Fibroblast of skin of left quadriceps (primary cell): Measurements from ENCODE around the gene B4GALNT1.
"Not testable (repeated sequence)": the region's sequence is repeated elsewhere in the genome, so short reads cannot be mapped to it uniquely, and the experiment has no call there.

Experiments used
- DNase-seq, 2 experiments: peaks; one replicate each; pipeline ENCODE4 v3.0.0-alpha.2; 2013; ENCODE audit warnings: low read depth in 2 of 2

Gene B4GALNT1

GRCh38 chr12:57637364-57637763 is 4.4 kb upstream of the B4GALNT1 start:
- no peak for DNase-seq

DNA sequence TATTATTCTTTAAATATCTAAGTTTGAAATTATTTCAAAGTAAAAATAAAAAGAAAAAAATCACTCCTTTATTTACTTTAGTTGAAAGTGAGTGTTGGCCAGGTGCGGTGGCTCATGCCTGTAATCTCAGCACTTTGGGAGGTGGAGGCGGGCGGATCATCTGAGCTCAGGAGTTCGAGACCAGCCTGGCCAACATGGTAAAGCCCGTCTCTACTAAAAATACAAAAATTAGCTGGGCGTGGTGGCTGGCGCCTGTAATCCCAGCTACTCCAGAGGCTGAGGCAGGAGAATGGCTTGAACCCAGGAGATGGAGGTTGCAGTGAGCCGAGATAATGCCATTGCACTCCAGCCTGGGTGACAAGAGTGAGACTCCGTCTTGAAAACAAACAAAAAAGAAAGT is 3.7 kb upstream of the B4GALNT1 start:
- not testable (repeated sequence) for DNase-seq

GRCh38 chr12:57632073-57632957 is 686 bp downstream of the B4GALNT1 start:
- DNase-seq = no peak

DNA sequence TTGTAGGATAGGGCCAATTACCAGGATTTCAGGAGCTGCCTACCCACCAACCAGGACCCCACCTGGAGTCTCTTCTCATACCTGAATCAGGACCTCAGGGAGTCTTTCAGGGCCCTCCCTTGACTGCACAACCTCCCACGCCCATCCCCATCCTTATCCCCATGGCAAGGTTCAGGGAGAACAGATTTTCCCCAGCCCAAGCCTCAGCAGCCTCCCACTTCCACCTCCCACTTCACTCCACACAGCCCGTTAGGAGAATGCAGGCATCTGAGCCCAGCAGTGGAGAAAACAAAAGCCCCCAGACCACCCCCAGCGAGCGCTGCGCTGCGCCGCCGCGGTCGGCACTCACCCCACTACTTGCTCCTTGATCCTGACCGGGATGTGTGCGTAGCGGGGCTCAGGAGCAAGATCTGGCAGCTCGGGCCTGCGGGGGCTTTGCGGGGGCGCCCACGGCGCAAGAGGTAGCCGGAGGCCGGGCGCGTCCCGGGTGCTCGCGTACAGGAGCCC is 1.4 kb downstream of the B4GALNT1 start:
- DNase-seq = no peak

DNA sequence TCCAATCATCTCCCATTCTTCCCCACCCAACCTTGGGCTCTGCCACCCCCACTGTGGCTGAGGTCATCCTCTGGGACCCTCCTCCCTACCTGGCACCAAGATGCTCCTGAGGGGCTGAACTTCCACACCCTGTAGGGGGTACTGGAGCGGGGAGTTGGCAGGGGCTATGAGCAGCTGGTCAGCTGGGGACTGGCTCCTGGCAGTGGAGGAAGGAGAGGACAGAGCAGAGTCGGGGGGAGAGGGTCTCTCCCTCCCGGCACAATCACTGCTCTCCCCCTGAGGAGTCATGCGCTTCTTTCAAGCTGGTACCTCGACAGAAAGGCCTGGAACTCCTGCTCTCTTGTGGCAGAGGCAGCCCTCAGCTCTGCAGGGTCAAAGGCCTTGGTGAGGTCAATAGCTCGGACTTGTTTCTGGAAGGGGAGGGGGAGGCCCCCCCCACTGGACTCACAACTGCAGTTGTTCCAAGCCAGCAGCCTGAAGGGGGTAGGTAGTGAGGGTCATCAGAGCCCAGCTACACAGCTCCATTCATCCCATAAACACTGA is 2.0 kb downstream of the B4GALNT1 start:
- no peak for DNase-seq

GRCh38 chr12:57629897-57630471 is 3.0 kb downstream of the B4GALNT1 start:
- DNase-seq = no peak

DNA sequence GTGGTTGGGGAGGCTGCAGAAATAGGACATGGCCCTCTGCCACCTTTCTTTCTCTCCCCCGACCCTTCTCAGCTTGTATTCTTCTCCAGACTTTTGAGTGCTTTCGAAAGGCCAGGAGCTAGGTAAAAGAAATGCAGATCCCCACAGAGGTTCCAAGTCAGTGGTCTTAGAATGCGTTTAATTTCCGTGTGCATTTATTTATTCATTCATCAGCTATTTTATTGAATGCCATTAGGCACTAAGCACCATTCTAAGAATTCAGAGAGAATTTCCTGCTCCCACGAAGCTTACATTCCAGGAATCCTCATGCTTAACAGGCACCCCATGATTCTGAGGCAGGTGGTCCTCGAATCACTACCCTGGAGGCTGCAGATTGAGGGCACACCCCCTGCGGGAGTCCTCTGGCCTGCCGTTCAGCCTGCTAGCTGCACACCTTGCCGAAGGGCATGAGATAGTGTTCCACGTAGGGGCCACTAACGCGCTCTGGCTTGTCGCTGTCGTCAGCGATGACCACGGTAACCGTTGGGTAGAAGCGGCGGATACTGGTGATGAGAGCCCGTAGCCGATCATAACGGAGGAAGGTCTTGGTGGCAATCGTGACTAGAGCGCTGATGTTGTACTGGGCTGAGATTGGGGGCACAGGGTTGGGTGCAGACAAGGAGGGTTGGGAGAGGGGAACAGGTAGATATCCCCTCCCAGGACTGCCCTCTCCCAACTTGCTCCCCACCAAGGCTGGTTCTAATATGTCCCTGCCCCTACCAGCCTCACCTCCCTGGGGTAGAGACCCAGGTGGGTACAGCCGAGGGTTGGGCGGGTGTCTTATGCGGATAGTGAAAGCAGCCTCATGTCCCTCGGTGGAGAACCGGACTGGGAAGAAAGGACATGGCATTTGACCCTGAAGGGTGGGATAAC is 4.5 kb downstream of the B4GALNT1 start:
- DNase-seq = no peak

DNA sequence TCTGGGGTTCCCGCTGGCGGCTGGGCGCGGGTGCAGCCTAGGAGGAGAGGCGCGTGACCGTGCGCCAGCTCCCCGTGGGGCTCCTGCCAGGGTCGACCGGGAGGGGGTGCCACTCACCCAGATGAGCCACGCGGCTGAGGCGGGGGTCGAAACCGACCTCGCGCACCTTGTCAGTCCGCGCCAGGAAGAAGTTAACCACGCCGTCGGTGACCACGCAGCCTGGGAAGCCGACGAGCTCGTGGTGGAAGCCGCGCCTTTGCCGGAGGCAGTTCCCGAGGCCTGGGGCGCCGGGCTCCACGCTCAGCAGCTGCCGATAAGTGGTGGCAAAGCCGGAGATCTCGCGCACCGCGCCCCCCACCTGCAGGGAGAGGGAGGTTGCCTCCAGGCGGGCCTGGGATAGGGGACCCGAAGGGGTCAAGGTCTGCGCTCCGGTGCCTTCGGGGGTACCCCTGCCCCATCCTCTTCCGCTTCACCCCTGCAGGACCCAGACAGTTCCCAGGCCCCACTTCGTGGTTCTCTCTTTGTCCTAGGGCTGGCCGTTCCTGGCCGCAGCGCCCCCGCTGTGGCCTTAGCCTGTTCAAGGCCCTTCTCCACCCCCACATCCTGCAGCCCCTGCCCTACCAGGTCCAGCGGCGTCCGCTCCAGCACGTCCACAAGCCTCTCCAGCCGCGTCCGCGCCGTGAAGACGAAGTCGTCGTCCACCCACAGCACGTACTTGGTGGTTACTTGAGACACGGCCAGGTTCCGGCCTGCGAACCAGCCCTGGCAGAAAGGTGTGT is 5.3 kb downstream of the B4GALNT1 start:
- DNase-seq = no peak

DNA sequence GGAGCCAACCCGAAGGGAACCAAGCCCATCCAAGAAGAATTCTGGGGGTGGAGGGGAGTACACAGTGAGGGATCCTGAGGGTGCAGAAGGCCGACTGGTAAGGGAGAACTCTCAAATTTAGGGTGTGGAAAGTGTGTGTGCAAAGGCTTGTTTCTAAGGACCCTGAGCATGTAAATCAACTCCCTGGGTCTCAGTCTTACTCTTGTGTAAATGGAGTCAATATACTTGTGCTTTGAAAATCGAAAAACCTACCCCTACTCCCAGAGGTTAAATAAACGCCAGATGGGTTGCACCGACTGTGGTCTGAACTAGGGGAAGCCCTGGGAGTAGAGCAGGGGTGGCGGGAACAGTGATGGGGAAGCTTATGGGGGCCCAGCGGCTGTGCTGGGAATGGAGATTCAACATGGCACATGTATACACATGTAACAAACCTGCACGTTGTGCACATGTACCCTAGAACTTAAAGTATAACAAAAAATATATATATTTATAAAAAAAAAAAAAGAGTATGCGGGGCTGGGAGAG is 6.0 kb downstream of the B4GALNT1 start:
- DNase-seq = no peak

DNA sequence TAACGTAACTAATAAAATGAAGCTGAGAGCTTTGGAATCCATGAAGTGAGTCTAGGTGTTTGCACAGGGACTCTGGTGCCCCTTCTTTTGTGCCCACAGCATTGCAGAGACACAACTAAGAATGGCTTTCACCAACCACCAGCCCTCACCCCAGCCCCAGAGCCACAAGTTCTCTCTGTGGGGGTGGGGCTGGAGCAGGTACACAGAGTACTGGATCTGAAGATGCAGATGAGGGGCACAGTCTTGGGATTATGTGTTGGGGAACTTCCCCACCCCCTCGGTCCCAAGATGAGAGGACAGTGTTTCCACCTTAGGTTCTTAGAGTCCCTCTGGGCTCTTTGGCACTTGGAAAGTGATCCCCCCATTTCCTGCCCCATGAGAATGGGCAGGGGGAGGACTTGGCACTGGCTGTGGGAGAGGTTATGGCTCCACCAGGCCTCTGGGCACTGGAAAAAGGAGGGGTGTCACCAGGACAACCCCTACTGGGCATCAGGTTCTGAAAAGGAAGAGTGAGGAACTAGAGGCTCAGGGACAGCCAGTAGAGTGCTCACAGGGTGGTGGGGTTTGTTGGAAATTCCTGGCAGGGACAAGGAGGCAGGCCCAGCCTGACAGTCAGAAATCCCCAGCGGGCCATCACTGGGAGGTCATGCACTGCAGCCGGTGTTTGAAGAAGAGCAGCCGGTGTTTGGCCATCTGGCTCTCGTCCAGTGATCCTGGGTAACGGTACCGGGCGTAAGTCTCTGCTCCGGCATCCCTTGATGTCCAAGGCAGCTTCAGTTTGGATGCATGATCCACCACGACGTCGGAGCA is 6.7 kb downstream of the B4GALNT1 start:
- DNase-seq = no peak

- no peak for DNase-seq
Measured at GRCh38 chr12:57625261-57626032, 7.6 kb downstream of the B4GALNT1 start.

- DNase-seq = no peak
Measured at GRCh38 chr12:57624441-57625220, 8.4 kb downstream of the B4GALNT1 start.

DNA sequence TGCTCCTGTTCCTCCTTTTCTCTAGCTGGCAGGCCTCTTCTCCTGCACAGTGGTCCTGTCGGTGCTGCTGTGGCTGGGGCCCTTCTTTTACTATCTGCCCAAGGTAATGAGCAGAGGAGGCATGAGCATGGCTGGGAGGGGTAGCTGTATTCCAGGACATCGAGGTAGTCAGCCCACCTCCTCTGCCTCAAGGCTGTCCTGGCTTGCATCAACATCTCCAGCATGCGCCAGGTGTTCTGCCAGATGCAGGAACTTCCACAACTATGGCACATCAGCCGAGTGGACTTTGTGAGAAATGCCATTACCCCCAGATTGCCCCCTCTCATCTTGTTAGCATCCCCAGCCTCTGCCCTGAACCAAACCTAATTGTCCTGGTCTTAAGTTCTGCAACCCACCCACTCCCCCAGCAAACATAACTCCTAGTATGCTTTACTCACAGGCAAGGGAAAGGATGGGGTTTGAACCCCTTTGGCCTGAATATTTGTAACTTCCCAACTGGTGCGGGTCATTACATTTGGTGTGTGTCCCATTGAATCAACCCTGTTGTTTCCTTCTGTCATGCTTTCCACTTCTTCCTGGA is 9.1 kb downstream of the B4GALNT1 start:
- DNase-seq = no peak

DNA sequence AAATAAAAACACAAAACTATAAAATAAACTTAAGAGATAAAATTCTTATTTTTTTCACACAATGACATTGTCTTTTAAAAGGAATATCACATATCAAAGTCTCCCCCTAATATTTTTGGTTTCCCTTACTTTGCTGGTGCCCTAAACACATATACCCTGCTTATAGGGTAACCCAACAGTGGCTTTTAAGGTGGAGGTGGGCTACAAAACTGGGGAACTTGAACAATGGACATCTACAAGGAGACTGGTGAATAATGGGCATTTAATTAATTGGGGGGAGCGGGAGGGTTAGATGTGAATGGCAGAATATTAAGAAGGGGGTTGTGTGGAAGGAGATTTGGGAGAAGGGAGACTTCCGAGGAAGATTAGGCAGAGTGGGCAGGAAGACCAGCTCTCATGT is 9.6 kb downstream of the B4GALNT1 start:
- DNase-seq = no peak

DNA sequence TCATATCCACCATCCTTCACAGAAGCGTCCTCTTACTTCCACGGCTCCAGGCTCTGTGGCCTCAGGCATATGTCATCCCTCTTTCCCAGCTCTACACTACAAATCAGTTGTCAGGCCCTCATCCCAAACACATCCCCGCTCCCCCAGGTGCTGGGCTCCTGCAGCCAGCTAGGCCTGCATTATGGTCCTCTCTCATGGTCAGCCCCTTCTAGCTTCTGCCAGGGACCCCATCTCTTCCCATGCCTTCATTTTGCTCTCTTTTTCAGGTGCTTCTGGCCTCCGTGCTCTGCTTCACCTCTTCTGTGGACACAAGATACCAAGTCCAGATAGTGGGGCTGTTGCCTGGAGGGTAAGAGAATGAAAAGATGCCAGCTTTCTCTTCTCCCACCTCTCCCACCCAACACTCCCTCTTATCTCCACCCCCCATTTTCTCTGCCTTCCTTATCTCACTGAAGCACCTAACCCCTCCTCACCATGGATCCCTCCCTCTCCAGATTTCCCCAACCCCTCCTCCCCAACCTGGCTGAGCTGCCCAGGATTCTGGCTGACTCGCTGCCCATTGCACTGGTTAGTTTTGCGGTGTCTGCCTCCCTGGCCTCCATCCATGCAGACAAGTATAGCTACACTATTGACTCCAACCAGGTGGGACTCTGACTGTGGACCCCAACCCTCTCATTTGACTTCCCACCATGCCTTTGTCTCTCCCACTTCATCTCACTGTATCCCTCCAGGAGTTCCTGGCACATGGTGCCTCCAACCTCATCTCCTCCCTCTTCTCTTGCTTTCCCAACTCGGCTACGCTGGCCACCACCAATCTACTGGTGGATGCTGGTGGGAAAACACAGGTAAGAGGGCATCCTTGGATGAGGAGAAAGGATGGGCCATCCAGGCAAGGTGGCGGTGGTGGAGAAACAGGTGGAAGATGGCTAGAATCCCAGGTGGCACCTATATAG is 10.4 kb downstream of the B4GALNT1 start:
- no peak for DNase-seq

GRCh38 chr12:57621497-57622292 is 11.3 kb downstream of the B4GALNT1 start:
- DNase-seq = no peak
